ENCODE results near the gene TEKTIP1.
"Not testable (repeated sequence)": the region's sequence is repeated elsewhere in the genome, so short reads cannot be mapped to it uniquely, and the experiment has no call there.

TEKTIP1 gene

GRCh38 chr19:3523361-3524077 is 15.5 kb upstream of the TEKTIP1 start:
- no peak for DNase-seq (ENCODE audit: low read depth in 2 of 2)

DNA sequence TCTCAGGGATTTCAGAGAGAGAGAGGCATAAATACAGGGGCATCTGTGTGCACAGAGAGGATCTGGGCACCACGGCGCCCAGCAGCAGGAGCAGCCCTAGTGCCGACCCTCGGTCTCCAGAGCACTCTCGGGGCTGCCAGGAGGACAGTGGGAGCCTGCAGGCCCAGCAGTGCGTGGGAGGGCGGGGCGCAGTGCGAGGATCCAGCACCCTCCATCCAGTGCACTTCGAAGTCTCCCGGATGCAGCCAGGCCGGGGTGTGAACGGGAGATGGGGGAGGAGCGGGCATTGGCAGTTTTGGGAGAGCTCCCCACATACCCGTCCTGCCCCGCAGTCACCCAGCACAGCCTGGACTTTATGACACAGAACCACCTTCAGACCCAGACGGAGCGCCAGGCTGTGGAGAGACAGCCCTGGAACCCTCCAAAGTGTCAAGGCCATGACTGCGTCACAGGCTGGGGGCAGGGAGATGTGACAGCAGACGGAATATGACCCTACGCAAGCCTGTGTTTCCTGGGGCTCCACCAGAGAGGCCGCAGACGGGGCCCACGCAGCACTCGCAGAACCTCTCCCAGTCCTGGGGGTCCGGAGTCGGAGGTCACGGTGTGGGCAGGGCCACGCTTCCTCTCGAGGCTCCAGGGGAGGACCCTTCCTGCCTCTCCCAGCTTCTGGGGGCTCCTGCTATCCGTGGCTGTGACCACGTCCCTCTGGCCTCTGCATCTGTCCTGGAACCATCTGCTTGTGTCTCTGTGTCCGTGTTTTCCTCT is 14.7 kb upstream of the TEKTIP1 start:
- no peak for DNase-seq (ENCODE audit: low read depth in 2 of 2)

- no peak for DNase-seq (ENCODE audit: low read depth in 2 of 2)
Measured at GRCh38 chr19:3524904-3525451, 14.0 kb upstream of the TEKTIP1 start.

DNA sequence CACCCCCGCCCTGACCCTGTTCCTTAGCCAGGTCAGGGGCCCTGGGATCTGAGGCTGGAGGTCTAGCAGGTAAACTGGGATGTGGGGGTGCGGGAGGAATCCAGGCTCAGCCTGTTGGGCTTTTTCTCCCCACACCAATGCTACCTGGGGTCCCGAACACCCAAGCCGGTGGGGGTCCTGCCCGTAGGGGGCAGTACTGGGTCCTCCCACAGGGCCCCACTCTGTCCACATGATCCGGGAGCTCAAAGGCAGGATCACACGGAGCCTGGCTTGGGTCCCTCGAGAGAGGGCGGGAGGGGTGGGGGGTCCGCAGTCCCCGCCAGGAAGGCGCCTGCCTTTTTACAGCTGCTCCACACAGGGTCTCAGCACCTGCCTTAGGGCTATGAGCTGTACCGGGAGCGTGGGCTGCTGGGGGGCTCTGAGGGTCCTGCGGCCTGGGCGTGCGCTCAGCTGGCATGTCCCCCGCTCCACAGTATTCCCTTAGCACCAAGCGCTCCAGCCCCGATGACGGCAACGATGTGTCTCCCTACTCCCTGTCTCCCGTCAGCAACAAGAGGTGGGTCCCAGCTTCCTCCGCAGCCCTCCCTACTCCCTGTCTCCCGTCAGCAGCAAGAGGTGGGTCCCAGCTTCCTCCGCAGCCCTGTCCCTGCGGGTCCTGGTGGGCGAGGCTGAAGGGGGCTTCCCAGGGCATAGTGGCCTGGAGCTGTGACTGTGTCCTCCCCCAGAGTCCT is 12.3 kb upstream of the TEKTIP1 start:
- DNase-seq (ENCODE audit: low read depth in 2 of 2): no peak

GRCh38 chr19:3527238-3527910 is 11.6 kb upstream of the TEKTIP1 start:
- DNase-seq (ENCODE audit: low read depth in 2 of 2): no peak

GRCh38 chr19:3528080-3528479 is 10.9 kb upstream of the TEKTIP1 start:
- no peak for DNase-seq (ENCODE audit: low read depth in 2 of 2)

DNA sequence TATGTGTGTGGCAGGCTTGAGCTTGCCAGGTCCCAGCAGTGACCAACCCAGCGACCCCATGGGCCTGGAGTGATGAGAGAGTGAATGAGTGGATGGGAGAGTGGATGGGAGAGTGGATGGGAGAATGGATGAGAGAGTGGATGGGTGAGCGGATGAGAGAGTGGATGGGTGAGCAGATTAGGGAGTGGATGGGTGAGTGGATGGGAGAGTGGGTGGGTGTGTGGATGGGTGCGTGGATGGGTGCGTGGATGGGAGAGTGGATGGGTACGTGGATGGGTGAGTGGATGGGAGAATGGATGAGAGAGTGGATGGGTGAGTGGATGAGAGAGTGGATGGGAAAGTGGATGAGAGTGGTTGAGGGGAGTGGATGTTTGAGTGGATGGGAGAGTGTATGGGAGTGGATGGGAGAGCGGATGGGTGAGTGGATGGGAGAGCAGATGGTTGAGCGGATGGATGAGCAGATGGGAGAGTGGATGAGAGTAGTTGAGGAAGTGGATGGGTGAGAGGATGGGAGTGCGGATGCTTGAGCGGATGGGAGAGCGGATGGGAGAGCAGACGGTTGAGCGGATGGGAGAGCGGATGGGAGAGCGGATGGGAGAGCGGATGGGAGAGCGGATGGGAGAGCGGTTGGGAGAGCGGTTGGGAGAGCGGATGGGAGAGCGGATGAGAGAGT is 10.3 kb upstream of the TEKTIP1 start:
- DNase-seq (ENCODE audit: low read depth in 2 of 2): no peak

DNA sequence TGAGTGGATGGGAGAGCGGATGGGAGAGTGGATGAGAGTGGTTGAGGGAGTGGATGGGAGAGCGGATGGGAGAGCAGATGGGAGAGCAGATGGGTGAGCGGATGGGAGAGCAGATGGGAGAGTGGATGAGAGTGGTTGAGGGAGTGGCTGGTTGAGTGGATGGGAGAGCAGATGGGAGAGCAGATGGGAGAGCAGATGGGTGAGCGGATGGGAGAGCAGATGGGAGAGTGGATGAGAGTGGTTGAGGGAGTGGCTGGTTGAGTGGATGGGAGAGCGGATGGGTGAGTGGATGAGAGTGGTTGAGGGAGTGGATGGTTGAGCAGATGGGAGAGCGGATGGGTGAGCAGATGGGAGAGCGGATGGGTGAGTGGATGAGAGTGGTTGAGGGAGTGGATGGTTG is 9.7 kb upstream of the TEKTIP1 start:
- DNase-seq (ENCODE audit: low read depth in 2 of 2): not testable (repeated sequence)

GRCh38 chr19:3530389-3530788 is 8.6 kb upstream of the TEKTIP1 start:
- no peak for DNase-seq (ENCODE audit: low read depth in 2 of 2)

DNA sequence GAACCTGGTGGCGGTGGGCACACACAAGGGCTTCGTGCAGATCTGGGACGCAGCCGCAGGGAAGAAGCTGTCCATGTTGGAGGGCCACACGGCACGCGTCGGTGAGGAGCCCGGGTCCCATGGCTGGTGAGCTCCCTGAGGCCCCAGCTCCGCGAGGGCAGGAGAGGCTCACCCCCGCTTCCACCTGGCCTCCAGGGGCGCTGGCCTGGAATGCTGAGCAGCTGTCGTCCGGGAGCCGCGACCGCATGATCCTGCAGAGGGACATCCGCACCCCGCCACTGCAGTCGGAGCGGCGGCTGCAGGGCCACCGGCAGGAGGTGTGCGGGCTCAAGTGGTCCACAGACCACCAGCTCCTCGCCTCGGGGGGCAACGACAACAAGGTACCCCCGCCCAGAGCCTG is 7.3 kb upstream of the TEKTIP1 start:
- no peak for DNase-seq (ENCODE audit: low read depth in 2 of 2)

GRCh38 chr19:3532154-3532786 is 6.7 kb upstream of the TEKTIP1 start:
- no peak for DNase-seq (ENCODE audit: low read depth in 2 of 2)

GRCh38 chr19:3533033-3533432 is 5.9 kb upstream of the TEKTIP1 start:
- DNase-seq (ENCODE audit: low read depth in 2 of 2): no peak

GRCh38 chr19:3533563-3534216 is 5.3 kb upstream of the TEKTIP1 start:
- no peak for DNase-seq (ENCODE audit: low read depth in 2 of 2)

GRCh38 chr19:3534375-3535234 is 4.4 kb upstream of the TEKTIP1 start:
- no peak for DNase-seq (ENCODE audit: low read depth in 2 of 2)

- no peak for DNase-seq (ENCODE audit: low read depth in 2 of 2)
Measured at GRCh38 chr19:3535235-3535535, 3.8 kb upstream of the TEKTIP1 start.

DNA sequence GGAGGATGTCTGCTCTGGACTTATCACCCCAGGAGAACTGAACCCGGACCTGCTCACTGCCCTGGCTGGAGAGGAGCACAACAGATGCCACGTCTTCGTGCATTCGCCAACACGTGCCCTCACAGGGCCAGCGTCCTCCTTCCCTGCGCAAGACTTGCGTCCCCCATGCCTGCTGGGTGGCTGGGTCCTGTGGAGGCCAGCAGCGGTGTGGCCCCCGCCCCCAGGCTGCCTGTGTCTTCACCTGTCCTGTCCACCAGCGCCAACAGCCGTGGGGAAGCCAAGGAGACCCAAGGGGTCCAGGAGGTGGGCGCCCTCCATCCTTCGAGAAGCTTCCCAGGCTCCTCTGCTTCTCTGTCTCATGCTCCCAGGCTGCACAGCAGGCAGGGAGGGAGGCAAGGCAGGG is 3.4 kb upstream of the TEKTIP1 start:
- DNase-seq (ENCODE audit: low read depth in 2 of 2): no peak

DNA sequence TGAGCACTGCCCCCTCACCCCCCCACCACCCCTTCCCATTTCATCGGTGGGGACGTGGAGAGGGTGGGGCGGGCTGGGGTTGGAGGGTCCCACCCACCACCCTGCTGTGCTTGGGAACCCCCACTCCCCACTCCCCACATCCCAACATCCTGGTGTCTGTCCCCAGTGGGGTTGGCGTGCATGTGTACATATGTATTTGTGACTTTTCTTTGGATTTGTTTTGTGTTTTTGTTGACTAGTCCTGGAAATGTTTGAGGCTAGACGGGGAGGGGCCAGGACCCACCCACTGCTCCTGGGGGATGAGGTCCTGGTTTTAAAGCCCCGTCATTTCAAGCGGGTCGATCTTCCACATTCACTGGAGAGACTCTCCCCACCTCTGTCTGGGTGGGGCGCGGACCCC is 3.0 kb upstream of the TEKTIP1 start:
- DNase-seq (ENCODE audit: low read depth in 2 of 2): no peak

DNA sequence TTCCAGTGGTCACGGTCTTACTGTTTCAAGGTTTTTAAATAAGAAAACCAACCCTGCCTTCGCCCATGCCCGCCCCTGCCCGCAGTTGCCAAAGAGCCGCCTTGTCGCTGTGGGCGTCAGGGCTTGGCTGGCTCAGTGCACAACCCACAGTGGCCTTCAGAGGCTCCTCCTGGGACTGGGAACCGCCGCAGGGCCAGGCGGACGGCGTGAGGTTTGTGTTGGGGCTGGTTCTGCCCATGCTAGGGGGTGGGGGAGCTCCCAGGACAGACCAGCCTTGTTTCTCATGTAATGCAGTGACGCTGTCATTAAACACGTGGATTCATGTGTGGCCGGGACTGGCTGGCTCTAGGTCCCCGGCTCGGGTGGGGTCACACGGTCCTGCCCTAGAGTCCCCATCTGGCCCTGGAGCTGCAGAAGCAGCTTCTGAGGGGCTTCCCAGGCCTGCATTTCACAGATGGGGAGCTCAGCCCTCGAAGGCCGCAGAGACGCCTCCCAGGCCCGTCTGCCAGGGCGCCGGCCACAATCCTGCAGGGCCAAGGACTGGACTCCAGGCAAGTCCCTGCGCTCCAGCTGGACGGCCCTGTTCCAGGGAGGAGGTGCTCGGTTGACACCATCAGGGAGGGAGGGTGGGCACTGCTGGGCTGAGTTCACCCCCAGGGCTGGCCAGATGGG is 2.4 kb upstream of the TEKTIP1 start:
- no peak for DNase-seq (ENCODE audit: low read depth in 2 of 2)

DNA sequence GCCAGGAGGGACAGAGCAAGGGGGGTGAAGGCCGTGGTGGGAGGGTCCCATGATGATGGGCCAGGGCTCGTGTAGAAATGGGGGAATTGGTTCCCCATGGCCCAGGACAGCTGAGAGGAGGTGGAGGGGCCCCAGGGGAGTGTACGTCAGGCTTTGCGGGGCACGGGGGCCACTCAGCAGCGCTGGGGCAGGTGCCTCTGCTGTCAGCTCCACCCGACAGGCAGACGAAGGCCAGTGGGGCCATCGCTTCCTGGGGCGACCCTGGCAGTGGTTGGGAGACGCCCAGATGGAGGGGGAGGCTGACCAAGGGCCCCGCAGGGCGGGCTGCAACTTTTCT is 1.9 kb upstream of the TEKTIP1 start:
- no peak for DNase-seq (ENCODE audit: low read depth in 2 of 2)
